ENCODE results near the gene TLE2. TPM values are rescaled to one million over a fixed set of nuclear protein-coding genes. Genes with fewer than 3 reads are reported as not detected.
A peak's percentile ranks its signal among the peaks of the same experiment; 100 is the strongest.

TLE2 gene
- total RNA-seq, 1 experiment from 2014 or later, result 7.7 TPM

GRCh38 chr19:3060857-3061181 is 31.7 kb upstream of the TLE2 start:
- H3K9me3 ChIP-seq (ENCODE audit: low read length), result no peaks in the 10 kb centered on the region
- peaks cover 18% of the 10 kb centered on the region for H3K79me2 ChIP-seq (ENCODE audit: low read length)
- no peak overlapping the region for H2AFZ ChIP-seq (ENCODE audit: low read length)
- CTCF ChIA-PET, result no interaction called here
- H3K27ac ChIP-seq (ENCODE audit: low read length), result no peak overlapping the region
- H3K27me3 ChIP-seq (ENCODE audit: low read length), result no peaks in the 10 kb centered on the region
- DNase-seq, result no peak
- H3F3A ChIP-seq (ENCODE audit: low read length, unreplicated experiment), result no peaks in the 10 kb centered on the region
- POLR2A ChIA-PET (ENCODE audit: unreplicated experiment), result no interaction called here
- BruUV-seq (replicated peaks), result no TSS peak
- no peaks in the 10 kb centered on the region for H4K20me1 ChIP-seq (ENCODE audit: low read length)
- peaks cover 4% of the 10 kb centered on the region for H3K4me1 ChIP-seq (ENCODE audit: insufficient read depth, low read length)
- H3K9me2 ChIP-seq (replicated peaks; ENCODE audit: low read length), result no peaks in the 10 kb centered on the region
- H3K9ac ChIP-seq (ENCODE audit: low read length), result peak overlapping the region; percentile 71; the same call in 1 of the 2 replicates
- ATAC-seq, result no peak
- intact Hi-C loops (cut with micrococcal nuclease), result no loop called here
- TF ChIP-seq CTCF (conservative IDR thresholded peaks at IDR 0.05; ENCODE audit: low read depth, low read length) (no peak), EZH2phosphoT487 (IDR thresholded peaks at IDR 0.05; ENCODE audit: borderline replicate concordance, low read length) (no peak), EZH2 (IDR thresholded peaks at IDR 0.05; ENCODE audit: low read length, unreplicated experiment) (no peak)
- peak overlapping the region; percentile 81 for H3K4me2 ChIP-seq (ENCODE audit: low read length)
- no peaks in the 10 kb centered on the region; the same call in 1 of the 2 replicates for H3K36me3 ChIP-seq (ENCODE audit: low read depth, low read length)
- peak overlapping the region; percentile 74 for H3K4me3 ChIP-seq (ENCODE audit: low read length)

GRCh38 chr19:3059653-3060052 is 30.6 kb upstream of the TLE2 start:
- H3K36me3 ChIP-seq (ENCODE audit: low read depth, low read length), result peaks cover 4% of the 10 kb centered on the region; the same call in 1 of the 2 replicates
- no TSS peak for BruUV-seq (replicated peaks)
- H3K79me2 ChIP-seq (ENCODE audit: low read length), result peaks cover 18% of the 10 kb centered on the region
- H3K4me2 ChIP-seq (ENCODE audit: low read length), result no peak overlapping the region
- no peaks in the 10 kb centered on the region for H3K9me3 ChIP-seq (ENCODE audit: low read length)
- no peak for ATAC-seq
- H3K4me1 ChIP-seq (ENCODE audit: insufficient read depth, low read length), result peaks cover 16% of the 10 kb centered on the region
- no peak overlapping the region for H3K4me3 ChIP-seq (ENCODE audit: low read length)
- H3K9me2 ChIP-seq (replicated peaks; ENCODE audit: low read length), result no peaks in the 10 kb centered on the region
- intact Hi-C loops (cut with micrococcal nuclease), result no loop called here
- H4K20me1 ChIP-seq (ENCODE audit: low read length), result no peaks in the 10 kb centered on the region
- no peak for DNase-seq
- H3K27ac ChIP-seq (ENCODE audit: low read length), result no peak overlapping the region
- CTCF ChIA-PET, result no interaction called here
- H2AFZ ChIP-seq (ENCODE audit: low read length), result no peak overlapping the region
- no peaks in the 10 kb centered on the region for H3F3A ChIP-seq (ENCODE audit: low read length, unreplicated experiment)
- H3K9ac ChIP-seq (ENCODE audit: low read length), result no peak overlapping the region
- H3K27me3 ChIP-seq (ENCODE audit: low read length), result no peaks in the 10 kb centered on the region
- TF ChIP-seq CTCF (conservative IDR thresholded peaks at IDR 0.05; ENCODE audit: low read depth, low read length), result no peak
- TF ChIP-seq EZH2 (IDR thresholded peaks at IDR 0.05; ENCODE audit: low read length, unreplicated experiment), result no peak
- TF ChIP-seq EZH2phosphoT487 (IDR thresholded peaks at IDR 0.05; ENCODE audit: borderline replicate concordance, low read length), result no peak
- POLR2A ChIA-PET (ENCODE audit: unreplicated experiment), result no interaction called here

DNA sequence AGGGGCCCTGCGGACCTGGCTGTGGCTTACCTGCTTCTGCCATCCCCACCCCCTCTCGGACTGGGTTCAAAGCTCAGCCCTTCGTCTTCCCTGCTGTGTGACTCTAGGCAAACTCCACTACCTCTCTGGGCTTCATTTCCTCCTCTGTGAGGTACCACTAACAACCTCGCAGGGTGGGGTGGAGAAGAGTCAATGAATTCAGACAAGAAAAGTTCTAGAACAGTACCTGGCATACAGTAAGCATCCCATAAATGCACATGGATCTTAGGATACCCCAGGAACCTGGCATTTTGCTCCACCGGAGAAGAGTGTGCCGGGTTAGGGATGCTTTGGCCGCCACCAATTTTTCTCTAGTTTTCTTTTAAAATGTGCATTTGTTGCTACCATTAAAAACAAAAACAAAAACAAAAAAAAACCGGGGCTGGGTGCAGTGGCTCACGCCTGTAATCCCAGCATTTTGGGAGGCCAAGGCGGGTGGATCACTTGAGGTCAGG is 29.8 kb upstream of the TLE2 start:
- H3K9me2 ChIP-seq (replicated peaks; ENCODE audit: low read length), result no peaks in the 10 kb centered on the region
- POLR2A ChIA-PET (ENCODE audit: unreplicated experiment), result no interaction called here
- H4K20me1 ChIP-seq (ENCODE audit: low read length), result no peaks in the 10 kb centered on the region

More for the DNA sequence above, 29.8 kb upstream of the TLE2 start:
- Histone ChIP-seq H3K4me2 (ENCODE audit: low read length) (no peak overlapping the region), H3K27ac (ENCODE audit: low read length) (no peak overlapping the region), H2AFZ (ENCODE audit: low read length) (no peak overlapping the region), H3K9ac (ENCODE audit: low read length) (no peak overlapping the region), H3F3A (ENCODE audit: low read length, unreplicated experiment) (no peaks in the 10 kb centered on the region), H3K27me3 (ENCODE audit: low read length) (no peaks in the 10 kb centered on the region), H3K36me3 (ENCODE audit: low read depth, low read length) (peaks cover 9% of the 10 kb centered on the region; the same call in 1 of the 2 replicates), H3K4me1 (ENCODE audit: insufficient read depth, low read length) (peaks cover 16% of the 10 kb centered on the region), H3K79me2 (ENCODE audit: low read length) (peaks cover 18% of the 10 kb centered on the region), H3K4me3 (ENCODE audit: low read length) (no peak overlapping the region), H3K9me3 (ENCODE audit: low read length) (no peaks in the 10 kb centered on the region)
- intact Hi-C loops (cut with micrococcal nuclease), result no loop called here
- CTCF ChIA-PET, result no interaction called here
- BruUV-seq (replicated peaks), result no TSS peak
- ATAC-seq (no peak), DNase-seq (no peak)
- no peak for TF ChIP-seq CTCF (conservative IDR thresholded peaks at IDR 0.05; ENCODE audit: low read depth, low read length)
